Activated T-helper 2 cell treated with anti-CD3 and anti-CD28 coated beads, Interferon-gamma antibody, Interleukin-2, Interleukin-4, amounts not matched to agents 10 μg/mL and 5 μg/mL and 100 μg/mL, durations not matched to agents 14 hours and 24 hours and 36 hours (primary cell): ENCODE results near the gene CFAP46. TPM values are rescaled to one million over a fixed set of nuclear protein-coding genes. Genes with fewer than 3 reads are reported as not detected.
"Not testable (repeated sequence)": the region's sequence is repeated elsewhere in the genome, so short reads cannot be mapped to it uniquely, and the experiment has no call there.

Experiments used
- DNase-seq: peaks from one replicate; pipeline ENCODE4 v3.0.0; 2021; ENCODE audit warnings: low spot score
- H3K27ac Mint-ChIP-seq: one replicate; pipeline ENCODE4 v1.8.0; 2021; ENCODE audit warnings: mixed read lengths
- H3K27me3 Mint-ChIP-seq: one replicate; pipeline ENCODE4 v1.8.0; 2021; ENCODE audit warnings: low read depth, mixed read lengths
- H3K36me3 Mint-ChIP-seq: one replicate; pipeline ENCODE4 v1.8.0; 2021; ENCODE audit warnings: low read depth, mixed read lengths
- H3K4me1 Mint-ChIP-seq: one replicate; pipeline ENCODE4 v1.8.0; 2021; ENCODE audit warnings: low read depth, mixed read lengths
- H3K4me3 Mint-ChIP-seq: one replicate; pipeline ENCODE4 v1.8.0; 2021; ENCODE audit warnings: low read depth, mild to moderate bottlenecking, moderate library complexity, mixed read lengths
- H3K9me3 Mint-ChIP-seq: one replicate; pipeline ENCODE4 v1.8.0; 2021; ENCODE audit warnings: mixed read lengths
- intact Hi-C: fragments of 100-400 bp; cut with micrococcal nuclease; formaldehyde crosslinking; loops from one replicate; pipeline ENCODE4 v1.15.1; 2023
- total RNA-seq: library from RNA; stranded (reverse); gene quantifications from 2 replicates; pipeline ENCODE4 v1.2.3, GENCODE V29; 2022

The CFAP46 gene
- total RNA-seq, 1 donor from 2014 or later, result not detected

GRCh38 chr10:132847416-132847777, 95.0 kb downstream of the CFAP46 start:
- DNase-seq, result no peak
- Mint-ChIP-seq H3K27ac (no peak overlapping the region), H3K27me3 (peaks cover 7% of the 10 kb centered on the region), H3K4me3 (no peak overlapping the region), H3K4me1 (peaks cover 4% of the 10 kb centered on the region), H3K36me3 (no peaks in the 10 kb centered on the region), H3K9me3 (peaks cover 11% of the 10 kb centered on the region)
- intact Hi-C loops, result no loop called here

DNA sequence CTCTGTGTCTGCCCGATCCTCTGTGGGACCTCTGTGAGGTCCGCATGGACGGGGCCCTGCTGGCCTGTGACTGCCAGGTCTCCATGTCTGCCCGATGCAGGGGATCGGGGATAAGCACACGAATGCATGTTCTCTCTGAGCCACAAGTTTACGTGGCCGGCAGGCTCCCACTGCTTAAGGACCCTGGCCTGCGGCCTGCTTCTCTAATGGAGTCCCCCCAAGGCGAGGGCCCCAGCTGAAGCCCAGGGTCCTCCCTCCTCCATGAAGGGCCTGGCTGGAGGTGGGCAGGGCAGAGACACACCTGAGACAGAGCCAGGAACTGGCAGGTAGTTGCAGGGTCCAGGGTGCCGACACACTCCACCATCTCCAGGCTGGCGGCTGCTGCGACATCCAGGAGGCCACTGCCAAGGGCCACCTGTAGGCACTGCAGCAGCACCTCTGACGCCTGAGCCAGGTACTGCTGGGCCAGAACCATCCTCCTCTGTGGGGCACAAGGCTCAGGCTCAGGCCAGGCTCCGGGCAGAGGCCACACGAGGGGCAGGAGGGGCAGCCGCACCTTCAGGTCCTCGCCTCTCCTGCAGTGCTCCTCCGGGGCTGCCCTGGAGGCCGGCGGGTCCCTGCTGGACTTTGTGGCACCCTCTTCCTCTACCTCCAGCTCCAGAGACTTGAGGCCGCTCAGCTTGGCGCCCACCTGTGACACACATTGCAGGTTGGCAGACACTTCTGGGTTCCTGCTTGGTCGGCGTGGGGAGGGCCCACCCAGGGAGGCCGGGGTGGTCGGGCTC, 95.5 kb downstream of the CFAP46 start:
- Mint-ChIP-seq H3K36me3 (no peaks in the 10 kb centered on the region), H3K4me3 (no peak overlapping the region), H3K27me3 (peaks cover 7% of the 10 kb centered on the region), H3K9me3 (peaks cover 17% of the 10 kb centered on the region), H3K27ac (no peak overlapping the region), H3K4me1 (peaks cover 4% of the 10 kb centered on the region)
- no peak for DNase-seq
- intact Hi-C loops, result no loop called here

DNA sequence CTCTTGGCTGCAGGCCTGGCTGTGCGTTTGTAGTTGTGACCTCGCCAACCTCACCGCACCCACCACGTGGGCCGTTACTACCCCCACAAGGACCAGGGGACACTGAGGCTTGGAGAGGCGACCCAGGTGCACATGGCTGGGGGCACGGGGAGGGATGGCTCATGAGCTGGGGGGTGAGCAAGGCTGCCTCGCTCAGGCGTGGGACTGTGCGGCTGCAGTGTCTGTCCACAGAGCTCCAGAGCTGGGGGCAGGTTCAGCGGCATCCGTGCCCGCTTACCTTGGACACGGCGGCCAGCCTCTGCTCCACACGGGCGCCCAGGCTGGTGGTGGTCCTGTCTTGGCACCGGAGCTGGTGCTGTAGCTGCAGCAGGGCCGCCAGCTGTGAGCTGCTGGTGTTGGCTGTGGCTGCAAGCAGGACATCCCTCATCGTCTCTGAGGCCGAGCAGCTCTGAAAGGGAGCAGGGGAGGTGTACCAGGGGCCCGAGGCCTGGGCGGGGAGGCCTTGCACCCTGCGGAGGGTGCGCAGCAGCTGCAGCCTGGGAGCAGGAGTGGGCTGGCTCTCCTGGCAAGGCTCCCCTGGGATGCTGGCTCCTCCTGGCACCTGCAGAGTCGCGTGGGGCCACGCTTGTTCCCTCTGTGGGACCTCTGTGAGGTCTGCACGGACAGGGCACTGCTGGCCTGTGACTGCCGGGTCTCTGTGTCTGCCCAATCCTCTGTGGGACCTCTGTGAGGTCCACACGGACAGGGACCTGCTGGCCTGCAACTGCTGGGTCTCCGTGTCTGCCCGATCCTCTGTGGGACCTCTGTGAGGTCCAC, 96.4 kb downstream of the CFAP46 start:
- Mint-ChIP-seq H3K4me3 (no peak overlapping the region), H3K27me3 (peaks cover 7% of the 10 kb centered on the region)

DNA sequence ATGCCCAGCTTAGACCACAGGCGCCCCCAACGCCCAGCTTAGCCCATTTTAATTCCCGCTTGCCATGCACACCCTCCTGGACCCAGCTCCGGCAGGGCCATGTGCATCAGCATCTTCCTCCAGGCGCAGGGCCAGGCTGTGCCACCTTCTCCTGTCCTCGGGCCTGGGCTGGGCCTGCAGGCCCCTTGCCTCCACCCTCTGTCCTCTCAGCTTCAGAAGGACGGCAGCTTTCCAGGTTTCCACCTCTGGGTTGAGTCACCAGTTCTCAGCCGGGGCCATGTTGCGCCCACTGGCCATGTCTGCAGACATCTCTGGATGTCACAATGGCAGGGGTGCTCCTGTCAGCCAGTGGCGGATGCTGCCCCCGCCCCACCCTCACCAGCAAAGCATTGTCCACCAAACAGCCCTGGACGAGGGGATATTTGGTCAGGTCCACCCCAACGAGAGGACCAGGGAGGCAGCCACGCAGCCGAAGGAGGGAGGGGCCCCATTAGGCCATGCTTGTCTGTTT, 97.3 kb downstream of the CFAP46 start:
- H3K27ac Mint-ChIP-seq, result no peak overlapping the region
- H3K4me1 Mint-ChIP-seq, result peaks cover 4% of the 10 kb centered on the region
- intact Hi-C loops, result no loop called here
- H3K27me3 Mint-ChIP-seq, result peaks cover 7% of the 10 kb centered on the region
- peaks cover 18% of the 10 kb centered on the region for H3K9me3 Mint-ChIP-seq
- H3K4me3 Mint-ChIP-seq, result no peak overlapping the region
- DNase-seq, result no peak
- no peaks in the 10 kb centered on the region for H3K36me3 Mint-ChIP-seq

More for the DNA sequence above, 96.4 kb downstream of the CFAP46 start:
- Mint-ChIP-seq H3K4me1 (peaks cover 4% of the 10 kb centered on the region), H3K27ac (no peak overlapping the region), H3K9me3 (peaks cover 18% of the 10 kb centered on the region), H3K36me3 (no peaks in the 10 kb centered on the region)
- intact Hi-C loops, result no loop called here
- DNase-seq, result no peak

GRCh38 chr10:132844069-132844809, 98.1 kb downstream of the CFAP46 start:
- Mint-ChIP-seq H3K27ac (no peak overlapping the region), H3K4me1 (peaks cover 4% of the 10 kb centered on the region), H3K36me3 (no peaks in the 10 kb centered on the region), H3K27me3 (peaks cover 7% of the 10 kb centered on the region), H3K9me3 (peaks cover 18% of the 10 kb centered on the region), H3K4me3 (no peak overlapping the region)
- intact Hi-C loops, result no loop called here
- no peak for DNase-seq

DNA sequence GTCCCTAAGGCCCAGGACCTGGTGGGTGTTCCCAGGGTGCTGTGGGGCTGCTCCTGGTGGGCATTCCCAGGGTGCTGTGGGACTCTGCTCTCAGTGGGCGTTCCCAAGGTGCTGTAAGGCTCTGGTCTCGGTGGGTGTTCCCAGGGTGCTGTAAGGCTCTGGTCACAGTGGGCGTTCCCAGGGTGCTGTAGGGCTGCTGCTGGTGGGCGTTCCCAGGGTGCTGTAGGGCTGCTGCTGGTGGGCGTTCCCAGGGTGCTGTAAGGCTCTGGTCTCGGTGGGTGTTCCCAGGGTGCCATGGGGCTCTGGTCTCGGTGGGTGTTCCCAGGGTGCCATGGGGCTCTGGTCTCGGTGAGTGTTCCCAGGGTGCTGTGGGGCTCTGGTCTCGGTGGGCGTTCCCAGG, 99.1 kb downstream of the CFAP46 start:
- H3K27me3 Mint-ChIP-seq, H3K27ac Mint-ChIP-seq, H3K4me3 Mint-ChIP-seq, H3K36me3 Mint-ChIP-seq, intact Hi-C loops, DNase-seq, H3K4me1 Mint-ChIP-seq: not testable (repeated sequence)
- peaks cover 18% of the 10 kb centered on the region for H3K9me3 Mint-ChIP-seq

- no peak for DNase-seq
- Mint-ChIP-seq H3K36me3 (no peaks in the 10 kb centered on the region), H3K4me3 (no peak overlapping the region), H3K27me3 (no peaks in the 10 kb centered on the region), H3K27ac (no peak overlapping the region), H3K4me1 (no peaks in the 10 kb centered on the region), H3K9me3 (peaks cover 18% of the 10 kb centered on the region)
- intact Hi-C loops, result no loop called here
Measured at GRCh38 chr10:132842397-132842796, 100.0 kb downstream of the CFAP46 start.

DNA sequence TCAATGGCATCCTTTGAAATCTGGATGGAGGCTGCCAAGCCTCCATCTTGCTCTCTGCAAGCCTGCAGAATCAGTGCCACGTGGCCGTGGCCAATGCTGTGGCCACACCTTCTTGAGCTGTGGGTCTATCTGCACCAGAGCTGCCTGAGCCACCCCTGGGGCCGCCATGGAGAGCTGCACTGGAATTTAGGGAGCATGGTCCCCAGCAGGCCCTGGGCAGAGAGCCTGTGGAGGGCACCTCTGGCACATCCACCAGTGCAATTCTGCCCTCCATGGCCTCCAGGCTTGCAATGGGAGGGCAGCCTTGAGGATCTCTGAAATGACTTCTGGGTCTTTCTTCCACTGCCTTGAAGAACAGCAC, 100.8 kb downstream of the CFAP46 start:
- Mint-ChIP-seq H3K9me3 (peaks cover 18% of the 10 kb centered on the region), H3K27me3 (no peaks in the 10 kb centered on the region), H3K4me1 (no peaks in the 10 kb centered on the region), H3K27ac (no peak overlapping the region), H3K36me3 (no peaks in the 10 kb centered on the region), H3K4me3 (no peak overlapping the region)
- intact Hi-C loops, result no loop called here
- no peak for DNase-seq

- H3K4me1 Mint-ChIP-seq, result no peaks in the 10 kb centered on the region
- DNase-seq, result no peak
- H3K27ac Mint-ChIP-seq, result no peak overlapping the region
- H3K9me3 Mint-ChIP-seq, result peaks cover 18% of the 10 kb centered on the region
- H3K27me3 Mint-ChIP-seq, result no peaks in the 10 kb centered on the region
- no peak overlapping the region for H3K4me3 Mint-ChIP-seq
- intact Hi-C loops, result no loop called here
- no peaks in the 10 kb centered on the region for H3K36me3 Mint-ChIP-seq
Measured at GRCh38 chr10:132840698-132841614, 101.4 kb downstream of the CFAP46 start.

GRCh38 chr10:132839061-132839460, 103.3 kb downstream of the CFAP46 start:
- intact Hi-C loops, result no loop called here
- no peak overlapping the region for H3K4me3 Mint-ChIP-seq
- H3K27ac Mint-ChIP-seq, result no peak overlapping the region
- H3K27me3 Mint-ChIP-seq, result no peaks in the 10 kb centered on the region
- H3K9me3 Mint-ChIP-seq, result peaks cover 15% of the 10 kb centered on the region
- no peaks in the 10 kb centered on the region for H3K36me3 Mint-ChIP-seq
- no peaks in the 10 kb centered on the region for H3K4me1 Mint-ChIP-seq
- DNase-seq, result no peak

- no peaks in the 10 kb centered on the region for H3K4me1 Mint-ChIP-seq
- no peaks in the 10 kb centered on the region for H3K36me3 Mint-ChIP-seq
- H3K9me3 Mint-ChIP-seq, result peaks cover 14% of the 10 kb centered on the region
- intact Hi-C loops, result no loop called here
- H3K4me3 Mint-ChIP-seq, result no peak overlapping the region
- no peak for DNase-seq
- H3K27ac Mint-ChIP-seq, result no peak overlapping the region
- no peaks in the 10 kb centered on the region for H3K27me3 Mint-ChIP-seq
Measured at GRCh38 chr10:132838346-132838970, 103.9 kb downstream of the CFAP46 start.

- H3K4me3 Mint-ChIP-seq, result no peak overlapping the region
- no peak for DNase-seq
Measured at GRCh38 chr10:132837905-132838304, 104.5 kb downstream of the CFAP46 start.

More at GRCh38 chr10:132837905-132838304, 104.5 kb downstream of the CFAP46 start:
- H3K4me1 Mint-ChIP-seq, result no peaks in the 10 kb centered on the region
- H3K27me3 Mint-ChIP-seq, result no peaks in the 10 kb centered on the region
- intact Hi-C loops, result no loop called here
- H3K36me3 Mint-ChIP-seq, result no peaks in the 10 kb centered on the region
- H3K27ac Mint-ChIP-seq, result no peak overlapping the region
- peaks cover 12% of the 10 kb centered on the region for H3K9me3 Mint-ChIP-seq
